ENCODE results near the gene CACNA1D. TPM values are rescaled to one million over a fixed set of nuclear protein-coding genes. Genes with fewer than 3 reads are reported as not detected.

CACNA1D gene
- total RNA-seq, 5 donors from 2014 or later (not counting 1 experiment from before 2014, with no cell fraction given), result 0.09 to 0.47 (median 0.34) TPM; not detected in 1

DNA sequence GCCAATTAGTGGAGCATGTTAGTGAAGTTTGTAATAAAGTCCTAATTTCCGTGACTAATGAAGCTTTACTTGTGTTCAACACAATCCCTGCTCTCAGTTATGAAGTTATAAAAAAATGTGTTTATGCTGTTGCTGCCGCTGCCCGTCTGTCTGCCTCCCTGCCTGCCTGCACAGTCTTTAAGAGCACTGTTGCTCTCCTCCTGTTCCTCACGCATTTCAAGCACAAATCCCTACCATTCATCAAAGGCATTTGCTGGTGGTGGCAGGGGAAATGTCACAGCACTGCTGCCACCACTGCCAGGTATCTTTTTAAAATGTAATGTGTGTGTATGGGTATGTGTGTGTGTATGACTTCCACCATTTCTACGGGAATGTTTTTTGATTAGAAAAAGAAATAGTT is 58.8 kb downstream of the CACNA1D start:
- H3K27me3 Mint-ChIP-seq, result peaks cover 3 to 9% of the 10 kb centered on the region in 2 donors
- no peaks in the 10 kb centered on the region for H3K4me1 Mint-ChIP-seq
- Histone ChIP-seq H3K9me3 (no peaks in the 10 kb centered on the region), H3K27ac (ENCODE audit: low read length) (no peak overlapping the region), H3K4me1 (ENCODE audit: control insufficient read depth in 1 of 2, extremely low read depth in 1 of 2, insufficient read depth in 2 of 2, low read length in 2 of 2) (no peaks in the 10 kb centered on the region), H3K36me3 (ENCODE audit: control insufficient read depth in 2 of 2, extremely low read depth in 1 of 2, insufficient read depth in 1 of 2, low read length in 1 of 2) (no peaks in the 10 kb centered on the region), H3K4me3 (ENCODE audit: control insufficient read depth in 1 of 2, extremely low read depth in 1 of 2, low read length in 1 of 2) (no peak overlapping the region), H3K27me3 (replicated peaks in 1 of 2; ENCODE audit: control insufficient read depth in 2 of 2, extremely low read depth in 1 of 2, insufficient read depth in 2 of 2, low read length in 1 of 2) (peaks cover 0 to 2% of the 10 kb centered on the region in 2 experiments)
- peaks cover 0 to 1% (median 0%) of the 10 kb centered on the region in 3 donors for H3K9me3 Mint-ChIP-seq
- ChIA-PET POLR2A (no interaction called here), CTCF (no interaction called here)
- H3K4me3 Mint-ChIP-seq, result no peak overlapping the region
- no peak for DNase-seq
- ATAC-seq (replicated peaks in 1 of 4), result no peak
- no peaks in the 10 kb centered on the region for H3K36me3 Mint-ChIP-seq
- H3K27ac Mint-ChIP-seq, result no peak overlapping the region
- no CpG with 5 or more reads among the region's 5 CpGs for WGBS (ENCODE audit: insufficient coverage)

- Mint-ChIP-seq H3K4me3 (no peak overlapping the region), H3K4me1 (no peaks in the 10 kb centered on the region), H3K36me3 (no peaks in the 10 kb centered on the region), H3K27me3 (peaks cover 3 to 9% of the 10 kb centered on the region in 2 donors), H3K27ac (no peak overlapping the region), H3K9me3 (peaks cover 4 to 13% (median 6%) of the 10 kb centered on the region in 3 donors)
- ATAC-seq (replicated peaks in 1 of 4) (no peak), DNase-seq (no peak)
- Histone ChIP-seq H3K9me3 (no peaks in the 10 kb centered on the region), H3K36me3 (ENCODE audit: control insufficient read depth in 2 of 2, extremely low read depth in 1 of 2, insufficient read depth in 1 of 2, low read length in 1 of 2) (no peaks in the 10 kb centered on the region), H3K4me1 (ENCODE audit: control insufficient read depth in 1 of 2, extremely low read depth in 1 of 2, insufficient read depth in 2 of 2, low read length in 2 of 2) (no peaks in the 10 kb centered on the region), H3K27me3 (replicated peaks in 1 of 2; ENCODE audit: control insufficient read depth in 2 of 2, extremely low read depth in 1 of 2, insufficient read depth in 2 of 2, low read length in 1 of 2) (peaks cover 2% of the 10 kb centered on the region in 2 experiments), H3K27ac (ENCODE audit: low read length) (no peak overlapping the region), H3K4me3 (ENCODE audit: control insufficient read depth in 1 of 2, extremely low read depth in 1 of 2, low read length in 1 of 2) (no peak overlapping the region)
- WGBS (ENCODE audit: insufficient coverage), result no CpG with 5 or more reads among the region's 4 CpGs
- ChIA-PET POLR2A (no interaction called here), CTCF (no interaction called here)
Observed at GRCh38 chr3:53554559-53555067, 60.2 kb downstream of the CACNA1D start.

GRCh38 chr3:53555068-53555588 is 60.7 kb downstream of the CACNA1D start:
- H3K4me3 Mint-ChIP-seq, result no peak overlapping the region
- POLR2A ChIA-PET, result no interaction called here
- H3K4me1 ChIP-seq (ENCODE audit: control insufficient read depth in 1 of 2, extremely low read depth in 1 of 2, insufficient read depth in 2 of 2, low read length in 2 of 2), result no peaks in the 10 kb centered on the region
- no peaks in the 10 kb centered on the region for H3K36me3 Mint-ChIP-seq
- H3K27me3 Mint-ChIP-seq, result peaks cover 3 to 9% of the 10 kb centered on the region in 2 donors
- H3K36me3 ChIP-seq (ENCODE audit: control insufficient read depth in 2 of 2, extremely low read depth in 1 of 2, insufficient read depth in 1 of 2, low read length in 1 of 2), result no peaks in the 10 kb centered on the region
- ATAC-seq (replicated peaks in 1 of 4) (no peak), DNase-seq (no peak)
- no peaks in the 10 kb centered on the region for H3K4me1 Mint-ChIP-seq
- no peak overlapping the region for H3K4me3 ChIP-seq (ENCODE audit: control insufficient read depth in 1 of 2, extremely low read depth in 1 of 2, low read length in 1 of 2)
- peaks cover 4 to 15% (median 6%) of the 10 kb centered on the region in 3 donors for H3K9me3 Mint-ChIP-seq
- no peak overlapping the region for H3K27ac Mint-ChIP-seq
- peaks cover 2% of the 10 kb centered on the region in 2 experiments for H3K27me3 ChIP-seq (replicated peaks in 1 of 2; ENCODE audit: control insufficient read depth in 2 of 2, extremely low read depth in 1 of 2, insufficient read depth in 2 of 2, low read length in 1 of 2)
- H3K9me3 ChIP-seq, result no peaks in the 10 kb centered on the region
- H3K27ac ChIP-seq (ENCODE audit: low read length), result no peak overlapping the region
- WGBS (ENCODE audit: insufficient coverage), result no CpG with 5 or more reads among the region's 4 CpGs
- CTCF ChIA-PET, result no interaction called here

DNA sequence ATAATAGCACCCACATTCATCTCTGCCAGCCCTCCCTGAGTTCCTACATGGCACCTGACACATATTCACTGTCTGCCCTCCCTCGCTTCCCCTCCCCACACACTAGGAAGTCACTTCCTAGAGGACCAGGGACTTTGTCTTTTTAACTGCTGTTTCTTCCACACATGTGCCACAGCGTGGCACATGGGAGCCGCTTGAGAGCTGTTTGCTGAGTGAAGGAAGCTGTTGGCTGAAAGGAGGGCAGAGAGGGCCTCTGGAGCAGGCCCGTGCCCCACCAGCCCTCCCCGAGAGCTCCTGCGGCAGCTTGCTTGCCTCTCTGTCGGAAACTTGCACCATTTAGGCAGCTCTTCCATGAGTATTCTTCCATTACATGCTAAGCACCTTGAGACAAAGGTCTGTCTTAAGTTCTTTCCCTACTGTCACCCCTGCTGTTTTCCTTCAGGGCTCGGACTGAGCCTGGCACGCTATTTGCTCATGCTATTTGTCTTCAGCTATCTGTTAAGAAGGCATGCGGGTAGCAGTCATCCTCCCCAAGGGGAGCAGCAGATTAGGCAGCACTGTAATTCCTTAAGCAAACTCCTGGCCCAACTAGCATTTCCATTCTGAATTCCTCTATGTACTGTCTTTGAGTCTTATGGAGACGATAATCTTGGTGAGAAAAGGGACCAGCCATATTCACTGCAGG is 72.2 kb downstream of the CACNA1D start:
- 82% methylated on average over 8 of the region's 11 CpGs for WGBS (ENCODE audit: insufficient coverage)
- H3K4me3 ChIP-seq (ENCODE audit: control insufficient read depth in 1 of 2, extremely low read depth in 1 of 2, low read length in 1 of 2), result no peak overlapping the region
- ChIA-PET POLR2A (no interaction called here), CTCF (no interaction called here)
- no peak overlapping the region for H3K27ac ChIP-seq (ENCODE audit: low read length)
- peaks cover 0 to 13% of the 10 kb centered on the region in 2 experiments for H3K27me3 ChIP-seq (replicated peaks in 1 of 2; ENCODE audit: control insufficient read depth in 2 of 2, extremely low read depth in 1 of 2, insufficient read depth in 2 of 2, low read length in 1 of 2)
- no peak for ATAC-seq (replicated peaks in 1 of 4)
- H3K4me1 ChIP-seq (ENCODE audit: control insufficient read depth in 1 of 2, extremely low read depth in 1 of 2, insufficient read depth in 2 of 2, low read length in 2 of 2), result no peaks in the 10 kb centered on the region
- Mint-ChIP-seq H3K4me3 (no peak overlapping the region), H3K9me3 (no peaks in the 10 kb centered on the region), H3K4me1 (no peaks in the 10 kb centered on the region), H3K27me3 (peaks cover 21 to 25% of the 10 kb centered on the region in 2 donors), H3K36me3 (no peaks in the 10 kb centered on the region), H3K27ac (no peak overlapping the region)
- H3K36me3 ChIP-seq (ENCODE audit: control insufficient read depth in 2 of 2, extremely low read depth in 1 of 2, insufficient read depth in 1 of 2, low read length in 1 of 2), result no peaks in the 10 kb centered on the region
- no peaks in the 10 kb centered on the region for H3K9me3 ChIP-seq
- no peak for DNase-seq

GRCh38 chr3:53570081-53570480 is 75.7 kb downstream of the CACNA1D start:
- DNase-seq (no peak), ATAC-seq (replicated peaks in 1 of 4) (no peak)
- POLR2A ChIA-PET, result no interaction called here
- no peak overlapping the region for H3K4me3 Mint-ChIP-seq
- H3K36me3 ChIP-seq (ENCODE audit: control insufficient read depth in 2 of 2, extremely low read depth in 1 of 2, insufficient read depth in 1 of 2, low read length in 1 of 2), result no peaks in the 10 kb centered on the region
- no peaks in the 10 kb centered on the region for H3K9me3 Mint-ChIP-seq
- WGBS (ENCODE audit: insufficient coverage), result no CpG with 5 or more reads among the region's 2 CpGs
- no peaks in the 10 kb centered on the region for H3K36me3 Mint-ChIP-seq
- no peaks in the 10 kb centered on the region for H3K4me1 Mint-ChIP-seq
- peaks cover 14 to 20% of the 10 kb centered on the region in 2 donors for H3K27me3 Mint-ChIP-seq
- H3K27me3 ChIP-seq (replicated peaks in 1 of 2; ENCODE audit: control insufficient read depth in 2 of 2, extremely low read depth in 1 of 2, insufficient read depth in 2 of 2, low read length in 1 of 2), result peaks cover 0 to 22% of the 10 kb centered on the region in 2 experiments
- H3K27ac ChIP-seq (ENCODE audit: low read length), result no peak overlapping the region
- no peak overlapping the region for H3K4me3 ChIP-seq (ENCODE audit: control insufficient read depth in 1 of 2, extremely low read depth in 1 of 2, low read length in 1 of 2)
- no peaks in the 10 kb centered on the region for H3K4me1 ChIP-seq (ENCODE audit: control insufficient read depth in 1 of 2, extremely low read depth in 1 of 2, insufficient read depth in 2 of 2, low read length in 2 of 2)
- no peak overlapping the region for H3K27ac Mint-ChIP-seq
- no peaks in the 10 kb centered on the region for H3K9me3 ChIP-seq
- CTCF ChIA-PET, result no interaction called here

DNA sequence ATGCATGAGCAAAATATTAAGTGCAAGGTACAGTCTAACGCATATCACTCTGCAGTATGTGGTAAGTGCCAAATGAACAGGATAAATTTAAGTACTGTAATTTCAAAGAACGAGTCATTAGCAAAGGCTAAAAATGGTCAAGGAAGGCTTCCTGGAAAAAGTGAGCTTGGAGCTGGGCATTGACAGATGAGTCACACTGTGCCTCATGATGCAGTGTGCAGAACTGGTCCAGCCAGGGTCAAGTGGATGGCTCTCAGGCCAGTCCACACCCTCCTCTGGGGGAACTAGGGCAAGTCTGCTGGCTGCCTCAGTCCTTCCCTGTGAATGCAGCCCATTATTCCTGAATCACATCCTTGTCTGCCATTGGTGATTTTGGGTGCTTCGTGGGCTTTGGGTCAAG is 76.3 kb downstream of the CACNA1D start:
- WGBS (ENCODE audit: insufficient coverage), result 91% methylated on average over 3 of the region's 3 CpGs

More for the DNA sequence above, 76.3 kb downstream of the CACNA1D start:
- H3K36me3 Mint-ChIP-seq, result no peaks in the 10 kb centered on the region
- no peaks in the 10 kb centered on the region for H3K9me3 Mint-ChIP-seq
- no peak overlapping the region for H3K27ac ChIP-seq (ENCODE audit: low read length)
- ChIA-PET POLR2A (no interaction called here), CTCF (no interaction called here)
- no peaks in the 10 kb centered on the region for H3K9me3 ChIP-seq
- no peaks in the 10 kb centered on the region for H3K4me1 Mint-ChIP-seq
- no peak for ATAC-seq (replicated peaks in 1 of 4)
- peaks cover 0 to 24% of the 10 kb centered on the region in 2 experiments for H3K27me3 ChIP-seq (replicated peaks in 1 of 2; ENCODE audit: control insufficient read depth in 2 of 2, extremely low read depth in 1 of 2, insufficient read depth in 2 of 2, low read length in 1 of 2)
- no peak overlapping the region for H3K4me3 ChIP-seq (ENCODE audit: control insufficient read depth in 1 of 2, extremely low read depth in 1 of 2, low read length in 1 of 2)
- H3K36me3 ChIP-seq (ENCODE audit: control insufficient read depth in 2 of 2, extremely low read depth in 1 of 2, insufficient read depth in 1 of 2, low read length in 1 of 2), result no peaks in the 10 kb centered on the region
- H3K27ac Mint-ChIP-seq, result no peak overlapping the region
- no peaks in the 10 kb centered on the region for H3K4me1 ChIP-seq (ENCODE audit: control insufficient read depth in 1 of 2, extremely low read depth in 1 of 2, insufficient read depth in 2 of 2, low read length in 2 of 2)
- no peak for DNase-seq
- peaks cover 15 to 25% of the 10 kb centered on the region in 2 donors for H3K27me3 Mint-ChIP-seq
- H3K4me3 Mint-ChIP-seq, result no peak overlapping the region

Data from T-cell (primary cell).